ENCODE results near the gene SMYD2.

SMYD2 gene

DNA sequence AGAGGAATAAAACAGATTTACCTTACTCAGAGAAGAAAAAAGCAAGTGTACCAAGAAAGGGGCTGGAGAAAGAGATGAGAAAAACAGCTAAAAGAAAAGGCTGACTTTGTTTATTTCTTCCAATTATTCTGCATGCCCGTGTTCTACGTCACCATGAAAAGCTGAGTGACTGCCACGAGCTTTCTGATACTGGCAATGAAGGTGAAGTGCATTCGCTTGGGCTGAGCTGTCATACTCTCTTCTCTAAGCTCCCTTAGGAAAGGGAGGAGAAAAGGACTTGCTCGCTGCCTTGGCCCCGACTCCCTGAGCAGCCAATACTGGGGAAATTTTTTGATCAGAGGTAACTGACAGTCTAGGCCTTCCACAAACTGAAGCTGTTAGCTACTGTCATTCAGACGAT lies 105.4 kb downstream of the SMYD2 start:
- DNase-seq (ENCODE audit: low read depth), result no peak

More for the DNA sequence above, 105.4 kb downstream of the SMYD2 start:
- H3K4me3 ChIP-seq (ENCODE audit: low read depth, low read length), result no peak overlapping the region
- TF ChIP-seq, protein P1, sequence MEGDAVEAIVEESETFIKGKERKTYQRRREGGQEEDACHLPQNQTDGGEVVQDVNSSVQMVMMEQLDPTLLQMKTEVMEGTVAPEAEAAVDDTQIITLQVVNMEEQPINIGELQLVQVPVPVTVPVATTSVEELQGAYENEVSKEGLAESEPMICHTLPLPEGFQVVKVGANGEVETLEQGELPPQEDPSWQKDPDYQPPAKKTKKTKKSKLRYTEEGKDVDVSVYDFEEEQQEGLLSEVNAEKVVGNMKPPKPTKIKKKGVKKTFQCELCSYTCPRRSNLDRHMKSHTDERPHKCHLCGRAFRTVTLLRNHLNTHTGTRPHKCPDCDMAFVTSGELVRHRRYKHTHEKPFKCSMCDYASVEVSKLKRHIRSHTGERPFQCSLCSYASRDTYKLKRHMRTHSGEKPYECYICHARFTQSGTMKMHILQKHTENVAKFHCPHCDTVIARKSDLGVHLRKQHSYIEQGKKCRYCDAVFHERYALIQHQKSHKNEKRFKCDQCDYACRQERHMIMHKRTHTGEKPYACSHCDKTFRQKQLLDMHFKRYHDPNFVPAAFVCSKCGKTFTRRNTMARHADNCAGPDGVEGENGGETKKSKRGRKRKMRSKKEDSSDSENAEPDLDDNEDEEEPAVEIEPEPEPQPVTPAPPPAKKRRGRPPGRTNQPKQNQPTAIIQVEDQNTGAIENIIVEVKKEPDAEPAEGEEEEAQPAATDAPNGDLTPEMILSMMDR (conservative IDR thresholded peaks at IDR 0.05; ENCODE audit: low read depth, low read length), result no peak

All from choroid plexus epithelial cell (primary cell).